ENCODE measurements around the gene TM7SF2.
A peak's percentile ranks its signal among the peaks of the same experiment; 100 is the strongest.

Gene TM7SF2

GRCh38 chr11:65111744-65112545, at the start of gene TM7SF2:
TM7SF2 (plus strand) TSS chr11:65111872; CDS start chr11:65112016, 144 bp downstream.
- peak within 1 kb of the TSS; percentile 65 for H3K4me3 ChIP-seq (ENCODE audit: low read depth, low read length)

- no peak overlapping the region for H3K4me3 ChIP-seq (ENCODE audit: low read depth, low read length)
Measured at GRCh38 chr11:65063532-65063931, 48.1 kb upstream of the TM7SF2 start.

- no peak overlapping the region for H3K4me3 ChIP-seq (ENCODE audit: low read depth, low read length)
Measured at GRCh38 chr11:65064847-65065240, 46.8 kb upstream of the TM7SF2 start.

- H3K4me3 ChIP-seq (ENCODE audit: low read depth, low read length): no peak overlapping the region
Measured at GRCh38 chr11:65065851-65066250, 45.8 kb upstream of the TM7SF2 start.

GRCh38 chr11:65066315-65066714, 45.4 kb upstream of the TM7SF2 start:
- H3K4me3 ChIP-seq (ENCODE audit: low read depth, low read length): no peak overlapping the region

- H3K4me3 ChIP-seq (ENCODE audit: low read depth, low read length): no peak overlapping the region
Measured at GRCh38 chr11:65066805-65067291, 44.8 kb upstream of the TM7SF2 start.

- no peak overlapping the region for H3K4me3 ChIP-seq (ENCODE audit: low read depth, low read length)
Measured at GRCh38 chr11:65067446-65067845, 44.2 kb upstream of the TM7SF2 start.

- H3K4me3 ChIP-seq (ENCODE audit: low read depth, low read length): no peak overlapping the region
Measured at GRCh38 chr11:65069217-65069616, 42.5 kb upstream of the TM7SF2 start.

- no peak overlapping the region for H3K4me3 ChIP-seq (ENCODE audit: low read depth, low read length)
Measured at GRCh38 chr11:65071907-65072630, 39.6 kb upstream of the TM7SF2 start.

- H3K4me3 ChIP-seq (ENCODE audit: low read depth, low read length): no peak overlapping the region
Measured at GRCh38 chr11:65072631-65072966, 39.1 kb upstream of the TM7SF2 start.

GRCh38 chr11:65077451-65077850, 34.2 kb upstream of the TM7SF2 start:
- no peak overlapping the region for H3K4me3 ChIP-seq (ENCODE audit: low read depth, low read length)

GRCh38 chr11:65078151-65078550, 33.5 kb upstream of the TM7SF2 start:
- no peak overlapping the region for H3K4me3 ChIP-seq (ENCODE audit: low read depth, low read length)

- no peak overlapping the region for H3K4me3 ChIP-seq (ENCODE audit: low read depth, low read length)
Measured at GRCh38 chr11:65078786-65079342, 32.8 kb upstream of the TM7SF2 start.

GRCh38 chr11:65083134-65083833, 28.4 kb upstream of the TM7SF2 start:
- peak overlapping the region; percentile 91 for H3K4me3 ChIP-seq (ENCODE audit: low read depth, low read length)

GRCh38 chr11:65083834-65084597, 27.7 kb upstream of the TM7SF2 start, which contains the start of the genes CDCA5 and ZFPL1:
CDCA5 (minus strand) TSS chr11:65084040; CDS start chr11:65083978, 62 bp downstream.
ZFPL1 (plus strand) TSS chr11:65084222; CDS start chr11:65084699, 477 bp downstream.
- H3K4me3 ChIP-seq (ENCODE audit: low read depth, low read length): peak within 1 kb of the TSS; percentile 91

- peak overlapping the region; percentile 91 for H3K4me3 ChIP-seq (ENCODE audit: low read depth, low read length)
Measured at GRCh38 chr11:65084598-65085375, 26.9 kb upstream of the TM7SF2 start.

GRCh38 chr11:65085446-65085845, 26.2 kb upstream of the TM7SF2 start:
- H3K4me3 ChIP-seq (ENCODE audit: low read depth, low read length): no peak overlapping the region

GRCh38 chr11:65086809-65087208, 24.9 kb upstream of the TM7SF2 start:
- H3K4me3 ChIP-seq (ENCODE audit: low read depth, low read length): no peak overlapping the region

- no peak overlapping the region for H3K4me3 ChIP-seq (ENCODE audit: low read depth, low read length)
Measured at GRCh38 chr11:65087216-65087615, 24.5 kb upstream of the TM7SF2 start.

Data from iPS-11a (cell line).